Endothelial cell of umbilical vein (primary cell): Measurements from ENCODE around the gene SMARCD1. TPM values are rescaled to one million over a fixed set of nuclear protein-coding genes. Genes with fewer than 3 reads are reported as not detected.

Experiments
- BruUV-seq: library from RNA; stranded (reverse); fragments of 400-500 nt; replicated peaks from 2 replicates; lab custom pipeline; 2021; lab: Mats Ljungman, UMichigan
- CTCF ChIA-PET: fragments of 300-600, 350-600 bp; sonication (Branson Sonifier 250); formaldehyde crosslinking; loops from one replicate; lab custom pipeline; 2021; ENCODE audit warnings: antibody characterized with exemption, inconsistent platforms; lab: Charles Lee
- POLR2A ChIA-PET: fragments of 300-600, 350-600 bp; sonication (Branson Sonifier 250); formaldehyde crosslinking; loops from one replicate; lab custom pipeline; 2021; ENCODE audit warnings: antibody characterized with exemption, inconsistent platforms; lab: Charles Lee
- DNase-seq: peaks from one replicate; pipeline ENCODE4 v3.0.0-alpha.2; 2011; ENCODE audit warnings: low read depth, low spot score
- FAIRE-seq: peaks from 2 replicates; lab custom pipeline; 2011; peaks lifted over from hg19 to GRCh38; lab: Jason Lieb, UNC
- H2AFZ ChIP-seq: 2 replicates; pipeline ENCODE4 v1.6.0; 2012; ENCODE audit warnings: low read depth, low read length, control low read depth, inconsistent platforms
- H3K27ac ChIP-seq: 2 replicates; pipeline ENCODE4 v1.5.1; 2011; ENCODE audit warnings: low read depth, mild to moderate bottlenecking, control low read depth, low read length, moderate library complexity; ENCODE audit not compliant: insufficient read depth
- H3K27me3 ChIP-seq, 2 experiments: 2 replicates each; pipeline versions ENCODE4 v1.6.0 to v1.6.1; 2011; ENCODE audit warnings: low read length in 2 of 2, mixed read lengths in 1 of 2; ENCODE audit not compliant: control insufficient read depth in 2 of 2, insufficient read depth in 2 of 2
- H3K36me3 ChIP-seq, 2 experiments: 2 replicates in 1 of 2; 3 replicates in 1 of 2; pipeline ENCODE4 v1.5.1; 2011; ENCODE audit warnings: low read length in 2 of 2, mild to moderate bottlenecking in 1 of 2, moderate library complexity in 1 of 2; ENCODE audit not compliant: control insufficient read depth in 2 of 2, insufficient read depth in 2 of 2; ENCODE audit errors: extremely low read depth in 1 of 2
- H3K4me1 ChIP-seq: 3 replicates; pipeline ENCODE4 v1.5.1; 2011; ENCODE audit warnings: mild to moderate bottlenecking, low read length; ENCODE audit not compliant: control insufficient read depth, insufficient read depth; ENCODE audit errors: extremely low read depth
- H3K4me2 ChIP-seq: 2 replicates; pipeline ENCODE4 v1.6.1; 2011; ENCODE audit warnings: low read length, control low read depth, mixed read lengths; ENCODE audit not compliant: insufficient read depth
- H3K4me3 ChIP-seq, 3 experiments: fragments of 200-600 bp in 1 of 3; sonication (generic), shearing (Covaris generic) in 1 of 3; replicated peaks in 1 of 3; 2 replicates each; pipeline ENCODE4 v1.5.1; 2011 to 2016; ENCODE audit warnings: control low read depth in 3 of 3, low read length in 3 of 3, mild to moderate bottlenecking in 2 of 3, inconsistent platforms in 1 of 3, low read depth in 1 of 3, moderate library complexity in 1 of 3; ENCODE audit not compliant: insufficient read depth in 1 of 3
- H3K79me2 ChIP-seq: 2 replicates; pipeline ENCODE4 v1.6.0; 2012; ENCODE audit warnings: low read length, inconsistent platforms; ENCODE audit not compliant: control insufficient read depth, insufficient read depth
- H3K9ac ChIP-seq: replicated peaks from 2 replicates; pipeline ENCODE3; 2011; ENCODE audit warnings: low read length, control low read depth; ENCODE audit not compliant: insufficient read depth; ENCODE audit errors: extremely low read depth
- H3K9me1 ChIP-seq: replicated peaks from 3 replicates; pipeline ENCODE4 v1.6.0; 2011; ENCODE audit warnings: mild to moderate bottlenecking, low read length; ENCODE audit not compliant: control insufficient read depth, insufficient read depth; ENCODE audit errors: extremely low read depth
- H3K9me3 ChIP-seq: replicated peaks from 2 replicates; pipeline ENCODE4 v1.5.1; 2012; ENCODE audit warnings: low read length, inconsistent platforms; ENCODE audit not compliant: control insufficient read depth, insufficient read depth
- H4K20me1 ChIP-seq: replicated peaks from 2 replicates; pipeline ENCODE3; 2011; ENCODE audit warnings: mild to moderate bottlenecking, low read length; ENCODE audit not compliant: control insufficient read depth, insufficient read depth; ENCODE audit errors: extremely low read depth
- CTCF ChIP-seq, 2 donors: IDR thresholded peaks; 1 replicate in 1 of 2; 2 replicates in 1 of 2; pipeline ENCODE4 v1.5.1; 2011; ENCODE audit warnings: low read length in 2 of 2, mild to moderate bottlenecking in 2 of 2, moderate library complexity in 2 of 2, control low read depth in 1 of 2, inconsistent platforms in 1 of 2, low read depth in 1 of 2; ENCODE audit not compliant: insufficient read depth in 1 of 2; ENCODE audit errors: extremely low read depth in 1 of 2
- EZH2 ChIP-seq: IDR thresholded peaks from 2 replicates; pipeline ENCODE4 v1.6.1; 2012; ENCODE audit warnings: borderline replicate concordance, low read depth, mild to moderate bottlenecking, moderate library complexity, low read length, inconsistent platforms; ENCODE audit not compliant: severe bottlenecking
- GATA2 ChIP-seq: IDR thresholded peaks from 2 replicates; pipeline ENCODE4 v1.7.0; 2011; ENCODE audit warnings: low read depth, mild to moderate bottlenecking, moderate library complexity, mixed read lengths, low read length; ENCODE audit not compliant: insufficient read length, insufficient read depth
- JUN ChIP-seq: IDR thresholded peaks from 2 replicates; pipeline ENCODE4 v1.6.1; 2011; ENCODE audit warnings: borderline replicate concordance, low read depth; ENCODE audit not compliant: insufficient read length, insufficient read depth
- MYC ChIP-seq: IDR thresholded peaks from one replicate; pipeline ENCODE4 v1.6.1; 2011; ENCODE audit warnings: mild to moderate bottlenecking, low read depth, low read length
- POLR2AphosphoS5 ChIP-seq: IDR thresholded peaks from 2 replicates; pipeline ENCODE4 v1.6.1; 2012; ENCODE audit warnings: low read depth, mild to moderate bottlenecking, control low read depth, low read length, moderate library complexity; ENCODE audit not compliant: insufficient read depth
- dilution Hi-C: fragments of 300-500 bp; cut with MboI; formaldehyde crosslinking; loops from one replicate; pipeline ENCODE4 v1.15.0; 2019; ENCODE audit warnings: low sequenced_read_pairs; ENCODE audit not compliant: extremely low pct_ligation_motif_present
- intact Hi-C: fragments of 100-400 bp; cut with micrococcal nuclease; formaldehyde crosslinking; loops from one replicate; pipeline ENCODE4 v1.10.0; 2022
- polyA plus RNA-seq, 4 experiments: library from polyadenylated mRNA; depleted of rRNA in 3 of 4; stranded (reverse) in 3 of 4; unstranded in 1 of 4; fragments of >200 nt; gene quantifications; 2 replicates each; pipeline versions ENCODE4 v1.2.1 to v1.2.3, GENCODE V29; 2011 to 2012; ENCODE audit warnings: missing spikeins in 1 of 4
- total RNA-seq: library from RNA; stranded (reverse); gene quantifications from 2 replicates; pipeline ENCODE4 v1.2.3, GENCODE V29; 2021

The SMARCD1 gene
- total and polyA plus RNA-seq, 2 donors (not counting 3 experiments of a cell fraction or from before 2014, with no cell fraction given), result 86.6 to 94.2 TPM

- Histone ChIP-seq H3K4me2 (no peak overlapping the region), H2AFZ (peak overlapping the region; percentile 17), H3K9ac (no peak overlapping the region), H3K27me3 (peaks cover 43 to 53% of the 10 kb centered on the region in 2 experiments), H3K9me3 (no peaks in the 10 kb centered on the region), H3K79me2 (no peaks in the 10 kb centered on the region), H3K27ac (no peak overlapping the region), H4K20me1 (no peaks in the 10 kb centered on the region), H3K9me1 (no peaks in the 10 kb centered on the region), H3K4me1 (peaks cover 5% of the 10 kb centered on the region), H3K4me3 (peak overlapping the region in 2 of 3 experiments; percentile 12 to 52), H3K36me3 (no peaks in the 10 kb centered on the region)
- CTCF ChIA-PET, result interaction anchor here (0.9 to 7.7 kb wide), 5 partner anchors 13 to 89 kb away, joined by 3 to 168 read pairs (median 3); partner anchors contain the start of gene AQP6
- intact Hi-C loops, result loop anchor here (1.0 to 2.0 kb wide), 2 partner anchors 191 to 281 kb away; no protein-coding TSS in a partner anchor
- FAIRE-seq, result no peak
- no TSS peak for BruUV-seq
- TF ChIP-seq CTCF (IDR thresholded peaks at IDR 0.05; ENCODE audit: extremely low read depth in 1 of 2, insufficient read depth in 1 of 2, low read depth in 1 of 2, low read length in 2 of 2) (no peak), GATA2 (no peak), EZH2 (no peak), POLR2AphosphoS5 (no peak), JUN (no peak), MYC (no peak)
- DNase-seq, result no peak
- POLR2A ChIA-PET, result interaction anchor here (0.5 kb wide), 1 partner anchor 84 kb away, joined by 3 read pairs; no protein-coding TSS in a partner anchor
- dilution Hi-C loops, result loop anchor here (25.0 kb wide), 1 partner anchor 96 kb away; the partner anchor contains the start of genes AQP2, AQP5 and AQP6
Measured at GRCh38 chr12:50057896-50058670, 27.1 kb upstream of the SMARCD1 start.
